Astrocyte (in vitro differentiated cells and primary cell): Measurements from ENCODE around the gene NUDT5. TPM values are rescaled to one million over a fixed set of nuclear protein-coding genes. Genes with fewer than 3 reads are reported as not detected.

Source experiments
- DNase-seq: peaks from one replicate; pipeline ENCODE4 v3.0.0-alpha.2; 2010; ENCODE audit warnings: low read depth
- FAIRE-seq: peaks from 2 replicates; lab custom pipeline; 2011; peaks lifted over from hg19 to GRCh38; lab: Jason Lieb, UNC
- H2AFZ ChIP-seq: 2 replicates; pipeline ENCODE4 v1.6.0; 2012; ENCODE audit warnings: low read depth, low read length, inconsistent platforms
- H3K27ac ChIP-seq: 2 replicates; pipeline ENCODE4 v1.5.1; 2011; ENCODE audit warnings: low read depth, low read length, inconsistent platforms
- H3K27me3 ChIP-seq: 2 replicates; pipeline ENCODE4 v1.6.0; 2011; ENCODE audit warnings: low read length, inconsistent platforms; ENCODE audit not compliant: insufficient read depth
- H3K36me3 ChIP-seq: 2 replicates; pipeline ENCODE4 v1.5.1; 2011; ENCODE audit warnings: low read length, inconsistent platforms; ENCODE audit not compliant: insufficient read depth
- H3K4me1 ChIP-seq: 2 replicates; pipeline ENCODE4 v1.5.1; 2011; ENCODE audit warnings: low read length, inconsistent platforms; ENCODE audit not compliant: insufficient read depth
- H3K4me2 ChIP-seq: 2 replicates; pipeline ENCODE4 v1.6.0; 2012; ENCODE audit warnings: low read length, inconsistent platforms
- H3K4me3 ChIP-seq: 2 replicates; pipeline ENCODE4 v1.5.1; 2011; ENCODE audit warnings: low read depth, mild to moderate bottlenecking, low read length, inconsistent platforms; ENCODE audit not compliant: insufficient read depth
- H3K79me2 ChIP-seq: 2 replicates; pipeline ENCODE4 v1.6.0; 2012; ENCODE audit warnings: mild to moderate bottlenecking, low read length, inconsistent platforms; ENCODE audit not compliant: insufficient read depth
- H3K9ac ChIP-seq: 2 replicates; pipeline ENCODE4 v1.6.0; 2012; ENCODE audit warnings: mild to moderate bottlenecking, low read length, inconsistent platforms
- H3K9me3 ChIP-seq: 2 replicates; pipeline ENCODE4 v1.5.1; 2012; ENCODE audit warnings: low read depth, mild to moderate bottlenecking, low read length, inconsistent platforms; ENCODE audit not compliant: insufficient read depth
- H4K20me1 ChIP-seq: 2 replicates; pipeline ENCODE4 v1.6.0; 2012; ENCODE audit warnings: low read length, inconsistent platforms; ENCODE audit not compliant: insufficient read depth
- H3K27ac Mint-ChIP-seq: one replicate; pipeline ENCODE4 v1.8.0; 2021; ENCODE audit warnings: mild to moderate bottlenecking, mixed read lengths; ENCODE audit not compliant: unreplicated experiment
- H3K27me3 Mint-ChIP-seq: one replicate; pipeline ENCODE4 v1.8.0; 2021; ENCODE audit warnings: low read depth, mixed read lengths; ENCODE audit not compliant: unreplicated experiment
- H3K36me3 Mint-ChIP-seq: one replicate; pipeline ENCODE4 v1.8.0; 2021; ENCODE audit warnings: low read depth, mixed read lengths; ENCODE audit not compliant: unreplicated experiment
- H3K4me1 Mint-ChIP-seq: one replicate; pipeline ENCODE4 v1.8.0; 2021; ENCODE audit warnings: low read depth, mixed read lengths; ENCODE audit not compliant: unreplicated experiment
- H3K4me3 Mint-ChIP-seq: one replicate; pipeline ENCODE4 v1.8.0; 2021; ENCODE audit warnings: mild to moderate bottlenecking, moderate library complexity, mixed read lengths; ENCODE audit not compliant: unreplicated experiment
- H3K9me3 Mint-ChIP-seq: one replicate; pipeline ENCODE4 v1.8.0; 2021; ENCODE audit warnings: mild to moderate bottlenecking, mixed read lengths; ENCODE audit not compliant: unreplicated experiment
- CTCF ChIP-seq: IDR thresholded peaks from 2 replicates; pipeline ENCODE4 v1.5.1; 2011; ENCODE audit warnings: low read depth, mild to moderate bottlenecking, inconsistent platforms, low read length, moderate library complexity; ENCODE audit not compliant: insufficient read depth
- EZH2 ChIP-seq: IDR thresholded peaks from 2 replicates; pipeline ENCODE4 v1.6.1; 2012; ENCODE audit warnings: mild to moderate bottlenecking, low read length, inconsistent platforms; ENCODE audit not compliant: insufficient read depth
- total RNA-seq: library from RNA; stranded (reverse); gene quantifications from 2 replicates; pipeline ENCODE4 v1.2.1, GENCODE V29; 2021

NUDT5 gene
- total RNA-seq, 1 donor from 2014 or later: 85.2 TPM

GRCh38 chr10:12225444-12225843, 29.8 kb upstream of the NUDT5 start:
- TF ChIP-seq EZH2 (no peak), CTCF (no peak)
- Histone ChIP-seq H3K4me2 (no peak overlapping the region), H3K36me3 (peaks cover 16% of the 10 kb centered on the region), H3K79me2 (peaks cover 29% of the 10 kb centered on the region), H3K27ac (no peak overlapping the region), H2AFZ (no peak overlapping the region), H3K9me3 (no peaks in the 10 kb centered on the region), H3K9ac (no peak overlapping the region), H4K20me1 (peaks cover 4% of the 10 kb centered on the region), H3K4me3 (no peak overlapping the region), H3K27me3 (no peaks in the 10 kb centered on the region), H3K4me1 (no peaks in the 10 kb centered on the region)
- FAIRE-seq (no peak), DNase-seq (no peak)
- Mint-ChIP-seq H3K27me3 (no peaks in the 10 kb centered on the region), H3K4me3 (no peak overlapping the region), H3K4me1 (peaks cover 6% of the 10 kb centered on the region), H3K9me3 (peaks cover 3% of the 10 kb centered on the region), H3K36me3 (peaks cover 27% of the 10 kb centered on the region), H3K27ac (no peak overlapping the region)

DNA sequence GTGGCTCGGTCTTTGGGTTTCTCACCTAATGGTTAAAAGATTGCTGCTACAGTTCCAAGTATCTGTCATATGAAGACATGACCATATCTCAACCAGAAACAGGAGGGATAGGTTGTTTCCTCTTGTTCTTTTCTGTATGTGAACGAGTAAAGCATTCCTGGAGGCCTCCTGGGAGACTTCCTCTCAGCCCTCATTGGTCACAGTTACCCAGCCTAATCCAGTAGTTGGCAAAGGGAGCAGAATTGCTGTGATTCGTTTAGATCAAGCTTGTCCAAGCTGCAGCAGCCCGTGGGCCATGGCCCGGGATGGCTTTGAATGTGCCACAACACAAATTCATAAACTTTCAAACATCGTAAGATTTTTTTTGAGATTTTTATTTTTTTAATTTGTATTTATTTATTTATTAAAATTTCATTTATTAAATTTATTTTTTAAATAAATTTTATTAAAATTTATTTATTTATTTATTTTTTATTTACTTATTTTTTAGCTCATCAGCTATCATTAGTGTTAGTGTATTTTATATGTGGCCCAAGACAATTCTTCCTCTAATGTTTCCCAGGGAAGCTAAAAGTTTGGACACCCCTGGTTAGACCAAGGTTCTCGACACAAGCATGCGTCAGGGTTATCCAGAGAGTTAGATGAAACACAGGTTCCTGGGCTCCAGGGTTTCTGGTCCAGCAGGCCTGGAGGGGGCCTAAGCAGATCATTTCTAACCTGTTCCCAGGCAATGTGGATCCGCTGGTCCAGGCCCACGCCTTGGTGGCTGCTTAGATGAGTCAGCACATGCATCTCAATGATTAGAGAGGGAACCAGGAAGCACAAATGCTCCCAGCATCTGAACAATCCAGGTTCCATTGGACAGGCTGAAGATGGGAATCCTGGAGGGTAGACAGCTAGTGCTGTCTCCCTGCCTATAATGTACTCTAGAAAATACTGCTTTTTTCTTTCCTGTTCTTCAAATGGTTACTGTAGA, 25.9 kb upstream of the NUDT5 start:
- no peaks in the 10 kb centered on the region for H3K27me3 ChIP-seq
- peak overlapping the region; percentile 78 for H3K27ac Mint-ChIP-seq
- FAIRE-seq (no peak), DNase-seq (peak; percentile 43)
- H4K20me1 ChIP-seq: peaks cover 4% of the 10 kb centered on the region
- peaks cover 25% of the 10 kb centered on the region for H3K36me3 Mint-ChIP-seq
- H3K27me3 Mint-ChIP-seq: no peaks in the 10 kb centered on the region
- H3K4me3 Mint-ChIP-seq: no peak overlapping the region
- H3K4me2 ChIP-seq: no peak overlapping the region
- peak overlapping the region; percentile 1 for H3K27ac ChIP-seq
- no peaks in the 10 kb centered on the region for H3K9me3 ChIP-seq
- H3K4me1 Mint-ChIP-seq: peaks cover 6% of the 10 kb centered on the region
- TF ChIP-seq EZH2 (no peak), CTCF (no peak)
- H2AFZ ChIP-seq: no peak overlapping the region
- peaks cover 40% of the 10 kb centered on the region for H3K79me2 ChIP-seq
- no peak overlapping the region for H3K9ac ChIP-seq
- H3K36me3 ChIP-seq: peaks cover 20% of the 10 kb centered on the region
- H3K4me1 ChIP-seq: no peaks in the 10 kb centered on the region
- H3K9me3 Mint-ChIP-seq: no peaks in the 10 kb centered on the region
- no peak overlapping the region for H3K4me3 ChIP-seq

DNA sequence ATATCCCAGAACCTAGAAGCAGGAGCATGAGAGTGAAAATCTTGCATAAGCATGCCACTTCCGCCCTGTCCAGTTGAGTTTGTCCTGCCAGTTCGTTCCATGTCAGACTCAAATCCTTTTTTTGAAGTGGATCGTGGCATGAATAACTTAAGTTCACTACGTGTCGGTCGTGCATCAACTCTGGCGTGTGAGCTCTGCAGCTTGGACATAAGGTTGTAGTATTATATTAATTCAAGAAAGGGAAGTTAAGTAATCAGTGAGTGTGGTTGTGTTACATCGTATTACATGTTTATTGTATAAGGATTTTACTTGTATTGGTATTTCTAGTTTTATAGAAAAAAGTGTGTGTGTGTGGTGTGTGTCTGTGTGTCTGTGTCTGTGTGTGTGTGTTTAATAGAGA, 23.3 kb upstream of the NUDT5 start:
- H3K4me1 Mint-ChIP-seq: peaks cover 12% of the 10 kb centered on the region
- H3K27me3 Mint-ChIP-seq: no peaks in the 10 kb centered on the region
- H2AFZ ChIP-seq: no peak overlapping the region
- peaks cover 18% of the 10 kb centered on the region for H3K36me3 Mint-ChIP-seq
- peaks cover 14% of the 10 kb centered on the region for H4K20me1 ChIP-seq
- H3K27ac Mint-ChIP-seq: no peak overlapping the region
- DNase-seq (no peak), FAIRE-seq (no peak)
- no peaks in the 10 kb centered on the region for H3K27me3 ChIP-seq
- no peak overlapping the region for H3K9ac ChIP-seq
- no peak overlapping the region for H3K4me2 ChIP-seq
- H3K27ac ChIP-seq: no peak overlapping the region
- H3K9me3 ChIP-seq: no peaks in the 10 kb centered on the region
- no peak overlapping the region for H3K4me3 ChIP-seq
- H3K79me2 ChIP-seq: peaks cover 49% of the 10 kb centered on the region
- H3K9me3 Mint-ChIP-seq: no peaks in the 10 kb centered on the region
- H3K4me1 ChIP-seq: no peaks in the 10 kb centered on the region
- H3K4me3 Mint-ChIP-seq: no peak overlapping the region
- TF ChIP-seq EZH2: no peak
- TF ChIP-seq CTCF: no peak
- H3K36me3 ChIP-seq: peaks cover 30% of the 10 kb centered on the region
